ENCODE measurements around the gene DGKI. TPM values are rescaled to one million over a fixed set of nuclear protein-coding genes. Genes with fewer than 3 reads are reported as not detected.

DGKI gene
- total RNA-seq, 1 experiment from 2014 or later: 0.79 TPM

GRCh38 chr7:137572056-137572784 lies 274.6 kb downstream of the DGKI start:
- TF ChIP-seq ZNF121 (CRISPR knock-in tag; IDR thresholded peaks at IDR 0.05) (no peak), USF2 (CRISPR knock-in tag; IDR thresholded peaks at IDR 0.05) (no peak), RORB (CRISPR knock-in tag; IDR thresholded peaks at IDR 0.05) (no peak), FOXK1 (CRISPR knock-in tag; IDR thresholded peaks at IDR 0.05) (no peak), ZSCAN18 (CRISPR knock-in tag; IDR thresholded peaks at IDR 0.05) (no peak), OVOL2 (CRISPR knock-in tag; IDR thresholded peaks at IDR 0.05; ENCODE audit: borderline replicate concordance) (no peak), ZNF232 (CRISPR knock-in tag; IDR thresholded peaks at IDR 0.05) (no peak), SMAD3 (CRISPR knock-in tag; IDR thresholded peaks at IDR 0.05; ENCODE audit: borderline replicate concordance) (no peak), ZNF416 (CRISPR knock-in tag; IDR thresholded peaks at IDR 0.05) (no peak)
- H3K27ac Mint-ChIP-seq: no peak overlapping the region
- DNase-seq (ENCODE audit: low spot score) (no peak), ATAC-seq (no peak)
- H3K36me3 Mint-ChIP-seq: no peaks in the 10 kb centered on the region
- ChIA-PET POLR2A (no interaction called here), CTCF (no interaction called here)
- H3K4me1 Mint-ChIP-seq: 0 out of 2 replicates have a peak, but pooled peaks cover 1% of the 10 kb centered on the region
- H3K27me3 Mint-ChIP-seq (ENCODE audit: low read depth): no peaks in the 10 kb centered on the region
- no peak overlapping the region for H3K4me3 Mint-ChIP-seq
- no peaks in the 10 kb centered on the region for H3K9me3 Mint-ChIP-seq

DNA sequence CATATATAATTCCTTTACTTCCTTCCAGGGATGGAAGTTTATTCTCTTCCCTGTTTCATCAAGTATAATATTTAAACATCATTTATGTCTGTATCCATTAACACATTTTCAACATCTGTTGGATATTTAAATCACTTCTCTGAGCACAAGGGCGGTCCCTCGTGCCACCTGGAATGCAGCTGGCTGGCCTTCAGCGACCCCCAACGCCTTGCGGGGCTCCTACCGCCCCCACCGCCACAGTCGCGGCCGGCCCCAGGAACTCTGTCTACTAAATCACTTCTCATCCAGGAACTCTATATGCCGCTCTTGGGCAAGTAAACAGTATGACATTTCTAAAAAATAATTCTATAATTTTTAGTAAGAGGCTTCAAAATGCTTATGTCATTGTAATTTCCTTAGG lies 282.1 kb downstream of the DGKI start:
- no peaks in the 10 kb centered on the region for H3K27me3 Mint-ChIP-seq (ENCODE audit: low read depth)
- CTCF ChIA-PET: no interaction called here
- peaks cover 6% of the 10 kb centered on the region for H3K9me3 Mint-ChIP-seq
- peaks cover 7% of the 10 kb centered on the region for H3K4me1 Mint-ChIP-seq
- ATAC-seq (peak; percentile 95), DNase-seq (ENCODE audit: low spot score) (peak; percentile 62)
- H3K4me3 Mint-ChIP-seq: no peak overlapping the region
- no peak overlapping the region for H3K27ac Mint-ChIP-seq
- no peaks in the 10 kb centered on the region for H3K36me3 Mint-ChIP-seq
- POLR2A ChIA-PET: no interaction called here
- TF ChIP-seq TEAD4 (CRISPR knock-in tag; IDR thresholded peaks at IDR 0.05) (0 out of 2 replicates have a peak, but pooled peaks have one; percentile 26), CBFB (CRISPR knock-in tag; IDR thresholded peaks at IDR 0.05; ENCODE audit: low read depth) (no peak), OVOL2 (CRISPR knock-in tag; IDR thresholded peaks at IDR 0.05; ENCODE audit: borderline replicate concordance) (no peak), ELF4 (CRISPR knock-in tag; IDR thresholded peaks at IDR 0.05; ENCODE audit: low read depth) (no peak), FOXP4 (CRISPR knock-in tag; IDR thresholded peaks at IDR 0.05) (no peak), ESRRA (CRISPR knock-in tag; IDR thresholded peaks at IDR 0.05; ENCODE audit: borderline replicate concordance) (no peak), ZNF396 (CRISPR knock-in tag; IDR thresholded peaks at IDR 0.05; ENCODE audit: borderline replicate concordance) (no peak), AFF4 (CRISPR knock-in tag; IDR thresholded peaks at IDR 0.05; ENCODE audit: borderline replicate concordance) (no peak), FOXP1 (CRISPR knock-in tag; IDR thresholded peaks at IDR 0.05; ENCODE audit: borderline replicate concordance) (no peak), RELA (CRISPR knock-in tag; IDR thresholded peaks at IDR 0.05; ENCODE audit: borderline replicate concordance) (no peak), SMAD4 (CRISPR knock-in tag; IDR thresholded peaks at IDR 0.05) (no peak), MXD4 (CRISPR knock-in tag; IDR thresholded peaks at IDR 0.05; ENCODE audit: borderline replicate concordance) (no peak), ZSCAN18 (CRISPR knock-in tag; IDR thresholded peaks at IDR 0.05) (no peak)
- TF ChIP-seq, protein P1, sequence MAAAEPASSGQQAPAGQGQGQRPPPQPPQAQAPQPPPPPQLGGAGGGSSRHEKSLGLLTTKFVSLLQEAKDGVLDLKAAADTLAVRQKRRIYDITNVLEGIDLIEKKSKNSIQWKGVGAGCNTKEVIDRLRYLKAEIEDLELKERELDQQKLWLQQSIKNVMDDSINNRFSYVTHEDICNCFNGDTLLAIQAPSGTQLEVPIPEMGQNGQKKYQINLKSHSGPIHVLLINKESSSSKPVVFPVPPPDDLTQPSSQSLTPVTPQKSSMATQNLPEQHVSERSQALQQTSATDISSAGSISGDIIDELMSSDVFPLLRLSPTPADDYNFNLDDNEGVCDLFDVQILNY (CRISPR knock-in tag; IDR thresholded peaks at IDR 0.05): no peak
- TF ChIP-seq, protein P2, sequence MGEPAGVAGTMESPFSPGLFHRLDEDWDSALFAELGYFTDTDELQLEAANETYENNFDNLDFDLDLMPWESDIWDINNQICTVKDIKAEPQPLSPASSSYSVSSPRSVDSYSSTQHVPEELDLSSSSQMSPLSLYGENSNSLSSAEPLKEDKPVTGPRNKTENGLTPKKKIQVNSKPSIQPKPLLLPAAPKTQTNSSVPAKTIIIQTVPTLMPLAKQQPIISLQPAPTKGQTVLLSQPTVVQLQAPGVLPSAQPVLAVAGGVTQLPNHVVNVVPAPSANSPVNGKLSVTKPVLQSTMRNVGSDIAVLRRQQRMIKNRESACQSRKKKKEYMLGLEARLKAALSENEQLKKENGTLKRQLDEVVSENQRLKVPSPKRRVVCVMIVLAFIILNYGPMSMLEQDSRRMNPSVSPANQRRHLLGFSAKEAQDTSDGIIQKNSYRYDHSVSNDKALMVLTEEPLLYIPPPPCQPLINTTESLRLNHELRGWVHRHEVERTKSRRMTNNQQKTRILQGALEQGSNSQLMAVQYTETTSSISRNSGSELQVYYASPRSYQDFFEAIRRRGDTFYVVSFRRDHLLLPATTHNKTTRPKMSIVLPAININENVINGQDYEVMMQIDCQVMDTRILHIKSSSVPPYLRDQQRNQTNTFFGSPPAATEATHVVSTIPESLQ (CRISPR knock-in tag; IDR thresholded peaks at IDR 0.05): no peak
